GM19452 (cell line): ENCODE measurements around the gene SRY.
"Not testable (repeated sequence)": the region's sequence is repeated elsewhere in the genome, so short reads cannot be mapped to it uniquely, and the experiment has no call there.

Experiments used
- ATAC-seq: cut with Tn5 transposase; IDR thresholded peaks from one replicate; pipeline ENCODE4 v1.9.1; 2021; ENCODE audit not compliant: unreplicated experiment

SRY gene

GRCh38 chrY:2787600-2787999 is at the start of gene SRY:
SRY (minus strand) TSS chrY:2787682; CDS start chrY:2787603, 79 bp downstream.
- ATAC-seq, result no peak

GRCh38 chrY:2837078-2837477 is 49.6 kb upstream of the SRY start:
- ATAC-seq, result no peak

GRCh38 chrY:2835230-2835629 is 47.7 kb upstream of the SRY start:
- no peak for ATAC-seq

GRCh38 chrY:2828497-2828896 is 41.0 kb upstream of the SRY start:
- no peak for ATAC-seq

GRCh38 chrY:2824471-2824870 is 37.0 kb upstream of the SRY start:
- ATAC-seq, result no peak

- not testable (repeated sequence) for ATAC-seq
These were observed 29.8 kb upstream of the SRY start for GRCh38 chrY:2817146-2817896.

- ATAC-seq, result no peak
These were observed 12.8 kb upstream of the SRY start for GRCh38 chrY:2800246-2800645.

GRCh38 chrY:2797991-2798390 is 10.5 kb upstream of the SRY start:
- ATAC-seq, result no peak

GRCh38 chrY:2796977-2797523 is 9.6 kb upstream of the SRY start:
- ATAC-seq, result no peak

- ATAC-seq, result no peak
These were observed 2.3 kb upstream of the SRY start for GRCh38 chrY:2789756-2790155.

GRCh38 chrY:2786876-2787512 is 488 bp downstream of the SRY start:
- no peak for ATAC-seq
